ENCODE measurements around the gene SCARB1. TPM values are rescaled to one million over a fixed set of nuclear protein-coding genes. Genes with fewer than 3 reads are reported as not detected.
A peak's percentile ranks its signal among the peaks of the same experiment; 100 is the strongest.

The SCARB1 gene
- total RNA-seq, 1 donor from 2014 or later, result 16.9 TPM

GRCh38 chr12:124772289-124773170 lies 91.1 kb downstream of the SCARB1 start:
- no peak for TF ChIP-seq CTCF (IDR thresholded peaks at IDR 0.05; ENCODE audit: unreplicated experiment)
- no peak overlapping the region for H3K27ac Mint-ChIP-seq (ENCODE audit: unreplicated experiment)
- H3K4me3 Mint-ChIP-seq (ENCODE audit: unreplicated experiment), result no peak overlapping the region
- peaks cover 2% of the 10 kb centered on the region for H3K4me1 Mint-ChIP-seq (ENCODE audit: unreplicated experiment)
- peaks cover 11% of the 10 kb centered on the region for H3K27me3 Mint-ChIP-seq (ENCODE audit: unreplicated experiment)
- H3K36me3 Mint-ChIP-seq (ENCODE audit: low read depth, unreplicated experiment), result no peaks in the 10 kb centered on the region
- no peaks in the 10 kb centered on the region for H3K9me3 Mint-ChIP-seq (ENCODE audit: unreplicated experiment)
- no peak for DNase-seq (ENCODE audit: low spot score)

GRCh38 chr12:124771462-124772288 lies 92.0 kb downstream of the SCARB1 start:
- H3K36me3 Mint-ChIP-seq (ENCODE audit: low read depth, unreplicated experiment), result no peaks in the 10 kb centered on the region
- peak; percentile 98 for TF ChIP-seq CTCF (IDR thresholded peaks at IDR 0.05; ENCODE audit: unreplicated experiment)
- peaks cover 14% of the 10 kb centered on the region for H3K27me3 Mint-ChIP-seq (ENCODE audit: unreplicated experiment)
- no peak overlapping the region for H3K4me3 Mint-ChIP-seq (ENCODE audit: unreplicated experiment)
- H3K27ac Mint-ChIP-seq (ENCODE audit: unreplicated experiment), result no peak overlapping the region
- no peaks in the 10 kb centered on the region for H3K9me3 Mint-ChIP-seq (ENCODE audit: unreplicated experiment)
- peak; percentile 93 for DNase-seq (ENCODE audit: low spot score)
- H3K4me1 Mint-ChIP-seq (ENCODE audit: unreplicated experiment), result peaks cover 2% of the 10 kb centered on the region

GRCh38 chr12:124770728-124771127 lies 92.9 kb downstream of the SCARB1 start:
- Mint-ChIP-seq H3K27ac (ENCODE audit: unreplicated experiment) (no peak overlapping the region), H3K4me3 (ENCODE audit: unreplicated experiment) (no peak overlapping the region), H3K4me1 (ENCODE audit: unreplicated experiment) (peaks cover 2% of the 10 kb centered on the region), H3K27me3 (ENCODE audit: unreplicated experiment) (peaks cover 12% of the 10 kb centered on the region), H3K36me3 (ENCODE audit: low read depth, unreplicated experiment) (no peaks in the 10 kb centered on the region), H3K9me3 (ENCODE audit: unreplicated experiment) (no peaks in the 10 kb centered on the region)
- DNase-seq (ENCODE audit: low spot score), result no peak
- TF ChIP-seq CTCF (IDR thresholded peaks at IDR 0.05; ENCODE audit: unreplicated experiment), result no peak

- Mint-ChIP-seq H3K27ac (ENCODE audit: unreplicated experiment) (no peak overlapping the region), H3K27me3 (ENCODE audit: unreplicated experiment) (peaks cover 11% of the 10 kb centered on the region), H3K4me1 (ENCODE audit: unreplicated experiment) (peaks cover 2% of the 10 kb centered on the region), H3K9me3 (ENCODE audit: unreplicated experiment) (no peaks in the 10 kb centered on the region), H3K4me3 (ENCODE audit: unreplicated experiment) (no peak overlapping the region), H3K36me3 (ENCODE audit: low read depth, unreplicated experiment) (no peaks in the 10 kb centered on the region)
- no peak for DNase-seq (ENCODE audit: low spot score)
- no peak for TF ChIP-seq CTCF (IDR thresholded peaks at IDR 0.05; ENCODE audit: unreplicated experiment)
Observed at GRCh38 chr12:124769881-124770512, 93.7 kb downstream of the SCARB1 start.

All from endothelial cell (in vitro differentiated cells).